ENCODE data around the gene VMAC. TPM values are rescaled to one million over a fixed set of nuclear protein-coding genes. Genes with fewer than 3 reads are reported as not detected.

VMAC gene
- total RNA-seq, 1 donor from 2014 or later = 4.3 TPM

GRCh38 chr19:5908773-5909442 lies 4.2 kb downstream of the VMAC start:
- Histone ChIP-seq H3K27me3 (ENCODE audit: control insufficient read depth, insufficient read depth, low read length) (no peaks in the 10 kb centered on the region), H3K36me3 (ENCODE audit: control insufficient read depth, insufficient read depth, low read length) (no peaks in the 10 kb centered on the region), H3K4me3 (ENCODE audit: low read depth, low read length) (no peak overlapping the region)
- no peak for DNase-seq (ENCODE audit: low read depth)
- TF ChIP-seq CTCF (IDR thresholded peaks at IDR 0.05; ENCODE audit: insufficient read depth, low read length, poor library complexity, severe bottlenecking) = no peak

- DNase-seq (ENCODE audit: low read depth) = no peak
- TF ChIP-seq CTCF (IDR thresholded peaks at IDR 0.05; ENCODE audit: insufficient read depth, low read length, poor library complexity, severe bottlenecking) = no peak
Measured at GRCh38 chr19:5910638-5910907, 5.9 kb downstream of the VMAC start.

GRCh38 chr19:5911366-5911765 lies 6.7 kb downstream of the VMAC start:
- peaks cover 1% of the 10 kb centered on the region for H3K36me3 ChIP-seq (ENCODE audit: control insufficient read depth, insufficient read depth, low read length)
- H3K27me3 ChIP-seq (ENCODE audit: control insufficient read depth, insufficient read depth, low read length) = no peaks in the 10 kb centered on the region
- DNase-seq (ENCODE audit: low read depth) = no peak
- no peak overlapping the region for H3K4me3 ChIP-seq (ENCODE audit: low read depth, low read length)
- no peak for TF ChIP-seq CTCF (IDR thresholded peaks at IDR 0.05; ENCODE audit: insufficient read depth, low read length, poor library complexity, severe bottlenecking)

More at GRCh38 chr19:5910638-5910907, 5.9 kb downstream of the VMAC start:
- H3K4me3 ChIP-seq (ENCODE audit: low read depth, low read length) = no peak overlapping the region
- H3K36me3 ChIP-seq (ENCODE audit: control insufficient read depth, insufficient read depth, low read length) = no peaks in the 10 kb centered on the region
- no peaks in the 10 kb centered on the region for H3K27me3 ChIP-seq (ENCODE audit: control insufficient read depth, insufficient read depth, low read length)

GRCh38 chr19:5913739-5914357 lies 9.2 kb downstream of the VMAC start, which contains the start of gene CAPS:
TSS of gene CAPS (plus strand) at chr19:5914254. CDS start at chr19:5914407, 153 bp downstream.
- peaks cover 1% of the 10 kb centered on the region for H3K36me3 ChIP-seq (ENCODE audit: control insufficient read depth, insufficient read depth, low read length)

GRCh38 chr19:5914358-5914774 lies 9.7 kb downstream of the VMAC start:
- TF ChIP-seq CTCF (IDR thresholded peaks at IDR 0.05; ENCODE audit: insufficient read depth, low read length, poor library complexity, severe bottlenecking) = no peak
- no peak for DNase-seq (ENCODE audit: low read depth)
- Histone ChIP-seq H3K27me3 (ENCODE audit: control insufficient read depth, insufficient read depth, low read length) (no peaks in the 10 kb centered on the region), H3K4me3 (ENCODE audit: low read depth, low read length) (no peak overlapping the region), H3K36me3 (ENCODE audit: control insufficient read depth, insufficient read depth, low read length) (peaks cover 1% of the 10 kb centered on the region)

More at GRCh38 chr19:5913739-5914357, 9.2 kb downstream of the VMAC start, which contains the start of gene CAPS:
- H3K27me3 ChIP-seq (ENCODE audit: control insufficient read depth, insufficient read depth, low read length) = no peaks in the 10 kb centered on the region
- no peak within 1 kb of the TSS for H3K4me3 ChIP-seq (ENCODE audit: low read depth, low read length)
- DNase-seq (ENCODE audit: low read depth) = peak; percentile 62
- TF ChIP-seq CTCF (IDR thresholded peaks at IDR 0.05; ENCODE audit: insufficient read depth, low read length, poor library complexity, severe bottlenecking) = no peak
